Nephron (organoid): ENCODE data around the gene RIPK3.
A peak's percentile ranks its signal among the peaks of the same experiment; 100 is the strongest.

Source experiments
- H3K27ac Mint-ChIP-seq, 3 experiments: 2 replicates each; pipeline ENCODE4 v1.8.0; 2020; ENCODE audit warnings: mixed read lengths in 3 of 3, mild to moderate bottlenecking in 2 of 3, moderate library complexity in 1 of 3
- H3K27me3 Mint-ChIP-seq: 2 replicates; pipeline ENCODE4 v1.8.0; 2021; ENCODE audit warnings: low read depth, mild to moderate bottlenecking, moderate library complexity, mixed read lengths
- H3K36me3 Mint-ChIP-seq: 2 replicates; pipeline ENCODE4 v1.8.0; 2020; ENCODE audit warnings: low read depth, mixed read lengths
- H3K4me1 Mint-ChIP-seq: 2 replicates; pipeline ENCODE4 v1.8.0; 2020; ENCODE audit warnings: mixed read lengths
- H3K4me3 Mint-ChIP-seq, 3 experiments: 2 replicates each; pipeline ENCODE4 v1.8.0; 2020; ENCODE audit warnings: mild to moderate bottlenecking in 3 of 3, mixed read lengths in 3 of 3, moderate library complexity in 2 of 3
- H3K9me3 Mint-ChIP-seq: 2 replicates; pipeline ENCODE4 v1.8.0; 2020; ENCODE audit warnings: mixed read lengths
- TF ChIP-seq, protein P1 (sequence below), 3 experiments: fragments of 200-600 bp; sonication (generic); IDR thresholded peaks; one replicate each; pipeline ENCODE4 v1.5.0; 2021; ENCODE audit warnings: antibody characterized with exemption in 3 of 3; ENCODE audit not compliant: unreplicated experiment in 3 of 3

The RIPK3 gene

DNA sequence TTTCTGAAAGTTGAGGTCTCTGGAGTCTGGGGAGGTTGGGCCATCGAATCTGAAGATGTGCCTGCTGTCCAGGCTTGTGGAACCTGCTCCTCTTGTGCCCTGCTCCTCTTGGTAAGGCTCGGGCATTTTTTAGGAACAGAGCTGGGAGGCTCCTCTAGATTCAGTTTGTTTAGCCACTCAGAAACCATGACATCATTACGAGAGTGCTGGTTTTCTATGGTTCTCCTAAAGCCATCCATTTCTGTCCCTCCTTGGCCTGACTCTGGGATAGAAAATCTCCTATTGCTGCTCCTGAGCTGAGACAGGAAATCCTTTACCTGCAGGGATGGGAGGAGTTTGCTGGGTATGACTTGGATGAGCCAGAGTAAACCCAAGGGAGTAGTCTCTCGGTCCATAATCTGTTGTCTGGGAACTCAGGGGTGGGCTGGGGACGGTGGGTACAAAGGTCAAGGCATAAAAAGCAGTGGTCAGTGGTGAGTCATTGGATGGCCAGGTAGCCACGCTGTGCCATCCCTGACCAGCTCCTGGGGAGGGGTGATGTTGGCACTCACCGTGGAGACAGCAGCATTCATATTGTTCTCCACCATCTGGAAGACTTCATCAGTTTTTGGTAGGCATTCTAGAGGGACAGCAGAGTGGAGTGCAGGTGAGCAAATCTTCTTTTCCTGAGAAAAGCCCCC, 2.5 kb downstream of the RIPK3 start:
- H3K4me1 Mint-ChIP-seq: peaks cover 13% of the 10 kb centered on the region
- H3K4me3 Mint-ChIP-seq: no peak overlapping the region
- H3K36me3 Mint-ChIP-seq: no peaks in the 10 kb centered on the region
- TF ChIP-seq, protein P1, sequence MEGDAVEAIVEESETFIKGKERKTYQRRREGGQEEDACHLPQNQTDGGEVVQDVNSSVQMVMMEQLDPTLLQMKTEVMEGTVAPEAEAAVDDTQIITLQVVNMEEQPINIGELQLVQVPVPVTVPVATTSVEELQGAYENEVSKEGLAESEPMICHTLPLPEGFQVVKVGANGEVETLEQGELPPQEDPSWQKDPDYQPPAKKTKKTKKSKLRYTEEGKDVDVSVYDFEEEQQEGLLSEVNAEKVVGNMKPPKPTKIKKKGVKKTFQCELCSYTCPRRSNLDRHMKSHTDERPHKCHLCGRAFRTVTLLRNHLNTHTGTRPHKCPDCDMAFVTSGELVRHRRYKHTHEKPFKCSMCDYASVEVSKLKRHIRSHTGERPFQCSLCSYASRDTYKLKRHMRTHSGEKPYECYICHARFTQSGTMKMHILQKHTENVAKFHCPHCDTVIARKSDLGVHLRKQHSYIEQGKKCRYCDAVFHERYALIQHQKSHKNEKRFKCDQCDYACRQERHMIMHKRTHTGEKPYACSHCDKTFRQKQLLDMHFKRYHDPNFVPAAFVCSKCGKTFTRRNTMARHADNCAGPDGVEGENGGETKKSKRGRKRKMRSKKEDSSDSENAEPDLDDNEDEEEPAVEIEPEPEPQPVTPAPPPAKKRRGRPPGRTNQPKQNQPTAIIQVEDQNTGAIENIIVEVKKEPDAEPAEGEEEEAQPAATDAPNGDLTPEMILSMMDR (IDR thresholded peaks at IDR 0.05; ENCODE audit: unreplicated experiment in 3 of 3): no peak
- no peaks in the 10 kb centered on the region for H3K9me3 Mint-ChIP-seq
- no peak overlapping the region for H3K27ac Mint-ChIP-seq
- peaks cover 97% of the 10 kb centered on the region for H3K27me3 Mint-ChIP-seq

DNA sequence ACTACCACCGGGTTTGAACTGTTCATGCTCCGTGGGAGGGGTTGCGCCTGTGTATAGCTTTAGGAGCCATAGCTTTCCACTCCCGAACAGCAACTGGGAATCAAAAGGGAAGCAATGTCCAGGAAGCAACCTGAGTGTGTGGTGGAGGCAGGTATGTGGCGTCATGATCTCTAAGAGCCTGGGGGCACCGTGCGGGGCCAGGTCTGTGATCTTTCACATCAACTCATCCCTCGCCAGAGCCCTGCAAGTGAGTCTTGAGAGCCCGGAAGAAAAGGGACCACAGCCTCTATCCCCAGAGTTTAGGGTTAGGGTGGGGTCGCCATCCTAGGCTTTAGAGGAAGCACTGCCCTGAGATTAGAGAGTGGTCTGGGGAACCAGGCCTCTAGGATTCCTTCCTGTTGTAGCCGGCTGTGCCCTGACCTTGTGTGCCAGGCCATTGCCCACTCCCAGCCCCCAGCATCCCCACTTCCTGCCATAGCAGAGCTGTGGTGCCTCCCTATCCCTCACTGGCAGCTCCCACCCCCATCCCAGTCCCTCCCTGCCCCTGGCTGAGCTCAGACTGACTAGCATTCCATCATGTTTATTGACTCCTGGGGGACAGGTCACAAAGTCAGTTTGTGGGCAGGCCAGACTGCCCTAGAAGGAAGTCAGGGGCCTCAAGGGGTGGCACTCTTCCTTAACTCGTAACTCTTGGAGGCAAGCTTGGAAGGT, 4.2 kb downstream of the RIPK3 start:
- H3K27me3 Mint-ChIP-seq: peaks cover 100% of the 10 kb centered on the region
- TF ChIP-seq, protein P1 (IDR thresholded peaks at IDR 0.05; ENCODE audit: unreplicated experiment in 3 of 3): no peak
- H3K4me1 Mint-ChIP-seq: peaks cover 18% of the 10 kb centered on the region
- peak overlapping the region in 1 of 3 experiments; percentile 61 for H3K27ac Mint-ChIP-seq
- no peaks in the 10 kb centered on the region for H3K9me3 Mint-ChIP-seq
- no peaks in the 10 kb centered on the region for H3K36me3 Mint-ChIP-seq
- H3K4me3 Mint-ChIP-seq: peak overlapping the region; percentile 46 to 78 (median 73)

GRCh38 chr14:24334431-24335291, 5.1 kb downstream of the RIPK3 start, which contains the start of gene ADCY4:
TSS of gene ADCY4 (minus strand) at chr14:24335071. CDS start at chr14:24334652, 419 bp downstream.
- Mint-ChIP-seq H3K4me1 (peaks cover 18% of the 10 kb centered on the region), H3K36me3 (no peaks in the 10 kb centered on the region), H3K4me3 (peak within 1 kb of the TSS; percentile 73 to 82 (median 80)), H3K9me3 (no peaks in the 10 kb centered on the region), H3K27me3 (peaks cover 99% of the 10 kb centered on the region), H3K27ac (peak within 1 kb of the TSS in 1 of 3 experiments; percentile 61)
- TF ChIP-seq, protein P1 (IDR thresholded peaks at IDR 0.05; ENCODE audit: unreplicated experiment in 3 of 3): no peak

- H3K4me1 Mint-ChIP-seq: peaks cover 18% of the 10 kb centered on the region
- no peaks in the 10 kb centered on the region for H3K36me3 Mint-ChIP-seq
- H3K27ac Mint-ChIP-seq: no peak overlapping the region
- H3K27me3 Mint-ChIP-seq: peaks cover 79% of the 10 kb centered on the region
- TF ChIP-seq, protein P1 (IDR thresholded peaks at IDR 0.05; ENCODE audit: unreplicated experiment in 3 of 3): peak; percentile 65 to 80 (median 75)
- peak overlapping the region; percentile 74 to 81 (median 79) for H3K4me3 Mint-ChIP-seq
- no peaks in the 10 kb centered on the region for H3K9me3 Mint-ChIP-seq
Observed at GRCh38 chr14:24332268-24332993, 7.4 kb downstream of the RIPK3 start.

GRCh38 chr14:24331731-24332267, 8.0 kb downstream of the RIPK3 start:
- peaks cover 73% of the 10 kb centered on the region for H3K27me3 Mint-ChIP-seq
- H3K9me3 Mint-ChIP-seq: no peaks in the 10 kb centered on the region
- H3K4me3 Mint-ChIP-seq: peak overlapping the region in 1 of 3 experiments; percentile 81
- TF ChIP-seq, protein P1 (IDR thresholded peaks at IDR 0.05; ENCODE audit: unreplicated experiment in 3 of 3): no peak
- H3K36me3 Mint-ChIP-seq: no peaks in the 10 kb centered on the region
- H3K27ac Mint-ChIP-seq: no peak overlapping the region
- peaks cover 18% of the 10 kb centered on the region for H3K4me1 Mint-ChIP-seq
